GM12865 (cell line): ENCODE results near the gene TDRD10.

Experiments
- DNase-seq: peaks from one replicate; pipeline ENCODE4 v3.0.0; 2010; ENCODE audit warnings: low read depth
- H3K4me3 ChIP-seq: 2 replicates; pipeline ENCODE4 v1.5.1; 2011; ENCODE audit warnings: mild to moderate bottlenecking, low read depth, low read length, control low read depth
- TF ChIP-seq, protein P1 (sequence below): IDR thresholded peaks from 2 replicates; pipeline ENCODE4 v1.5.1; 2011; ENCODE audit warnings: low read length, control low read depth, low read depth, inconsistent platforms; ENCODE audit not compliant: insufficient read depth; ENCODE audit errors: missing control alignments

Gene TDRD10

DNA sequence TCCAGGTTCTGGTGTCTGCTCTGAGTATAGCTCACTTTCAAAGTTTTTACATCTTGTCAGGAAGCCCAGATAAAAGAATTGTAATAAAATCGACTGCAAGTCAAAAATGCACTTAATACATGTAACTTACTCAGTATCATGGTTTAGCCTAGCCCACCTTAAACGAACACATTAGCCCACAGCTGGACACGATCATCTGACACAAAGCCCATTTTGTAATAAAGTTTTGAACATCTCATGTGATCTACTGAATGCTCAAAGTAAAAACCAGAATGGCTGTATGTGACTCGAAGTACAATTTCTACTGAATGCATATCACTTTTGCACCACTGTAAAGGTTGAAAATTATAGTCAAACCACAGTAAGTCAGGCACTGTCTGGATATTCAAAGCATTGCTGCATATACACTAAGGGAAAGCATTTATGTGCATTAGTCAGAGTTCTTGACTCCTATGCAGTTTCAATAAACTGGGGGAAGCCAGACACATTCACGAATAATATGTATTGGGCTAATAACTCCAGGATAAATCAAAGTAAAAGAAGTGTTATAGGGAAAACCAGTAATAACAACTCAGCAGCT lies 12.2 kb upstream of the TDRD10 start:
- DNase-seq: no peak
- TF ChIP-seq, protein P1, sequence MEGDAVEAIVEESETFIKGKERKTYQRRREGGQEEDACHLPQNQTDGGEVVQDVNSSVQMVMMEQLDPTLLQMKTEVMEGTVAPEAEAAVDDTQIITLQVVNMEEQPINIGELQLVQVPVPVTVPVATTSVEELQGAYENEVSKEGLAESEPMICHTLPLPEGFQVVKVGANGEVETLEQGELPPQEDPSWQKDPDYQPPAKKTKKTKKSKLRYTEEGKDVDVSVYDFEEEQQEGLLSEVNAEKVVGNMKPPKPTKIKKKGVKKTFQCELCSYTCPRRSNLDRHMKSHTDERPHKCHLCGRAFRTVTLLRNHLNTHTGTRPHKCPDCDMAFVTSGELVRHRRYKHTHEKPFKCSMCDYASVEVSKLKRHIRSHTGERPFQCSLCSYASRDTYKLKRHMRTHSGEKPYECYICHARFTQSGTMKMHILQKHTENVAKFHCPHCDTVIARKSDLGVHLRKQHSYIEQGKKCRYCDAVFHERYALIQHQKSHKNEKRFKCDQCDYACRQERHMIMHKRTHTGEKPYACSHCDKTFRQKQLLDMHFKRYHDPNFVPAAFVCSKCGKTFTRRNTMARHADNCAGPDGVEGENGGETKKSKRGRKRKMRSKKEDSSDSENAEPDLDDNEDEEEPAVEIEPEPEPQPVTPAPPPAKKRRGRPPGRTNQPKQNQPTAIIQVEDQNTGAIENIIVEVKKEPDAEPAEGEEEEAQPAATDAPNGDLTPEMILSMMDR: no peak
- H3K4me3 ChIP-seq: no peak overlapping the region

DNA sequence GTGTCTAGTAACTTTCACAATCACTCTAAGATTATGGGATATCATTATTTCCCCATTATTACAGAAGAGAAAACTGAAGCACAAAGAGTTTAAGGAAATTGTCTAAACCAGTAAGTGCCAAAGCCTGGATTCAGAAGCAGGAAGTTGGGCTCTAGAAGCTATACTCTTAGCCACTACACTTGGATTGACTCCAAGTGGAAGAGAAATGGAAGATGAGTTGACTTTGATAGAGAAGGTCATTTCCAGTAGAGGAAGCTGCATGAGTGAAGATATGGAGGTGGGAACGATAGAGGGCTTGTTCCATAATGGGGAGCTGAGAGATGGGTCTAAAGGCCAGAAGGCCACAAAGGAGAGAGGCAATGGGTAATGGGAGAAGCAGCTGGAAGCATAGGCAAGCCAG lies 11.7 kb upstream of the TDRD10 start:
- no peak for DNase-seq
- no peak overlapping the region for H3K4me3 ChIP-seq
- TF ChIP-seq, protein P1: no peak

DNA sequence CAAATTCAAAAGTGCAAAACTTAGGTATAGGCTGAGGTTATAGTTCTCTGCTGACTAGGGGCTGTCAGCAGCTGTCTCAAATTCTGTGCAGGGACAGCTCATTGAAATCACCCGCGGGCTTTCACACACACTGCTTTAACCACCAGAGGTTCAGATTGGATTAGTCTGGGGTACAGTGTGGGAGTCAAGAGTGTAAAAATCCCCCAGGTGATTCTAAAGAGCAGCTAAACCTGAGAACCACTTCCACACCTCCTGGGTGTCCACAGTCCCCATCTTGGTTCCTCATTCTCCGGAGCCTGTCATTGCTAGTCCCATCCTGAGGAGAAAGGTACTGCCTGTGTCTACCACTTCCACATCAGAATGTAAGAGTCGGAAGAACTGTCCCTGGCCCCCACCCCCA lies 9.9 kb upstream of the TDRD10 start:
- H3K4me3 ChIP-seq: no peak overlapping the region
- TF ChIP-seq, protein P1: no peak
- peak; percentile 47 for DNase-seq

DNA sequence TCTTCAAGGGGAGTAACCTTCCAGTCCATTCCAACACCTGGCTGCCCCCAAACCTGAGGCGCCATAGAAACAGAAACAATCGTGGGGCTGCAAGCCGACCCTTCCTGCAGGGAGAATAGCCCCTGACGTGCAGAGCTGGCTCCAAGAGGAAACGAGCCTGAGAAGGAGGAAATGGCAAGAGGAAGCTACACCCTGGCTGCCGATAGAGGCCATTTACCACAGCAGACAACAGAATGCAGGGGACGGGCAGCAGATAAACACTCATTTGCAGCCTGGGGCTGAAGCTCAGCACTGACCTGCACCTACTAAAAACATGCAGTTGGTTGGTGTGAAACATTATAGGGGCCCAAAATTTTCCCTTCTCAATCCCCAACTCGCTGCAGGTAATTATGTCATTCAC lies 8.7 kb upstream of the TDRD10 start:
- TF ChIP-seq, protein P1: no peak
- H3K4me3 ChIP-seq: no peak overlapping the region
- peak; percentile 52 for DNase-seq

DNA sequence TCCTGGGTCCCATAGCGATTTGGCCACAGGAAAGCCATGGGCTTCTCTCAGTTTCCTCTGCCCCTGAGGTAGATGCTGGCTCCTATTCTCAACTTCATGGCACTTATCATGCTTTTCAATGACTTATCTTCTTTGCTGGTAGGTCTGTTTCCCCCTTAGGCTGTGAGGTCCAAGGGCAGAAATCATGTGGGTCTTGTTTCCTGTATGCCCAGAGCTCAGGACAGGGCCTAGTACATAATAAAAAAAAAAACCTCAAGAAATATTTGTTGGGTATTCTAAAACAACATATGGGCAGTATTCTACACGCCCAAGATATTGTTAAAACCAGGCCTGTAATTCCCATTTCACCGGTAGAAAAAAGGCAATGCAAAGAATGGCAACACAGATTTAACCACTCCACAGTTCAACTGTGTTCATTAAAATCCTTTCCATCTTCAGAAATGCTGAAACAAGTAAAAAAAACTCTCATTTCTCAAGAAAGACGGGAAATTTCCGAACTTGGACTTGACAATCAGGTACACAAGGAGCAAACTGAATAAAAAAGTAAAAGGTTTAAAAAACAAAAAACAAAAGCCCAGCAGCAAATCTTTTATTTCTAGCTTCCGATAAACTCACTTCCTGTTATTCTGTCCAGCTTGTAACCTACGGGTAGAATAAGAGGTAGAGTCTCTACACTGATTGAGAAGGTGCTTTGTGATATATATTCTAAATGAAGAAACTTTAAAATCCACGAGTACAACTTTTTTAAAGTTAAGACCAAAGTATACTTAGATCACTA lies 6.3 kb upstream of the TDRD10 start:
- TF ChIP-seq, protein P1: no peak
- DNase-seq: no peak
- H3K4me3 ChIP-seq: no peak overlapping the region

DNA sequence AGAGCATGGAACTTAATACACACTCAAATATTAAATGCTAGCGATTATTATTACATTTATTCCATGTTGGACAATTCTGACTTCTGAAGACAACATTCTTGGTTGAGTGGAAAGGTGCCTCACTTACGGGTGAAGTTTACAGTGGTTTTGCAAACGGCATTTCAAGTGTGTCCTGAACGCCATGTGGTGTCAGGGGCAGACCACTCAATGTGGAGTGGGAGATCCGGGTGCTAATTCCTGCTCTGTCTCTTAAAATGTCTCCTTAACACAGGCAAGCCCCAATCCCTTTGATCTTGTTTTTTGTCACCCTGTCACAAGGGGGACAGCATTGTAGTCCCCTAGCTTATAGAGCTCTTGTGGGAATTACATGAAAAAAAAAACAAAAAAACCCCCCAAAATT lies 5.6 kb upstream of the TDRD10 start:
- TF ChIP-seq, protein P1: no peak
- no peak for DNase-seq
- no peak overlapping the region for H3K4me3 ChIP-seq
